Activated T-helper 1 cell treated with anti-CD3 and anti-CD28 coated beads, Interleukin-12 subunit alpha, Interleukin-12 subunit beta, Interleukin-2, Interleukin-4 antibody, amounts not matched to agents 30 ng/mL and 10 ng/mL and 1 ng/mL, durations not matched to agents 14 hours and 24 hours and 36 hours (primary cell): ENCODE measurements around the gene BMP6. TPM values are rescaled to one million over a fixed set of nuclear protein-coding genes. Genes with fewer than 3 reads are reported as not detected.
"Not testable (repeated sequence)": the region's sequence is repeated elsewhere in the genome, so short reads cannot be mapped to it uniquely, and the experiment has no call there.

ENCODE experiments used
- DNase-seq: peaks from one replicate; pipeline ENCODE4 v3.0.0; 2021; ENCODE audit warnings: low spot score
- H3K27ac Mint-ChIP-seq: one replicate; pipeline ENCODE4 v1.8.0; 2021; ENCODE audit warnings: mild to moderate bottlenecking, mixed read lengths
- H3K27me3 Mint-ChIP-seq: one replicate; pipeline ENCODE4 v1.8.0; 2022; ENCODE audit warnings: mild to moderate bottlenecking, moderate library complexity, mixed read lengths; ENCODE audit not compliant: insufficient read depth
- H3K36me3 Mint-ChIP-seq: one replicate; pipeline ENCODE4 v1.8.0; 2021; ENCODE audit warnings: low read depth, mixed read lengths
- H3K4me1 Mint-ChIP-seq: one replicate; pipeline ENCODE4 v1.8.0; 2021; ENCODE audit warnings: low read depth, mixed read lengths
- H3K4me3 Mint-ChIP-seq: one replicate; pipeline ENCODE4 v1.8.0; 2021; ENCODE audit warnings: mild to moderate bottlenecking, moderate library complexity, mixed read lengths
- H3K9me3 Mint-ChIP-seq: one replicate; pipeline ENCODE4 v1.8.0; 2021; ENCODE audit warnings: mixed read lengths
- intact Hi-C: fragments of 100-400 bp; cut with micrococcal nuclease; formaldehyde crosslinking; loops from one replicate; pipeline ENCODE4 v1.15.1; 2024
- total RNA-seq: library from RNA; stranded (reverse); gene quantifications from 2 replicates; pipeline ENCODE4 v1.2.3, GENCODE V29; 2022

The BMP6 gene
- total RNA-seq, 1 donor from 2014 or later: 0.86 TPM

GRCh38 chr6:7894262-7895124, 168.6 kb downstream of the BMP6 start:
- Mint-ChIP-seq H3K4me3 (no peak overlapping the region), H3K4me1 (no peaks in the 10 kb centered on the region), H3K27me3 (no peaks in the 10 kb centered on the region), H3K27ac (no peak overlapping the region), H3K9me3 (no peaks in the 10 kb centered on the region), H3K36me3 (peaks cover 62% of the 10 kb centered on the region)
- intact Hi-C loops: no loop called here
- no peak for DNase-seq

- Mint-ChIP-seq H3K4me1 (no peaks in the 10 kb centered on the region), H3K27me3 (no peaks in the 10 kb centered on the region), H3K27ac (no peak overlapping the region), H3K4me3 (no peak overlapping the region), H3K36me3 (peaks cover 62% of the 10 kb centered on the region), H3K9me3 (no peaks in the 10 kb centered on the region)
- DNase-seq: no peak
- intact Hi-C loops: no loop called here
Observed at GRCh38 chr6:7895125-7895423, 169.2 kb downstream of the BMP6 start.

- Mint-ChIP-seq H3K9me3 (no peaks in the 10 kb centered on the region), H3K36me3 (peaks cover 56% of the 10 kb centered on the region), H3K4me3 (no peak overlapping the region), H3K4me1 (no peaks in the 10 kb centered on the region), H3K27me3 (no peaks in the 10 kb centered on the region), H3K27ac (no peak overlapping the region)
- intact Hi-C loops: no loop called here
- no peak for DNase-seq
Observed at GRCh38 chr6:7896465-7896987, 170.6 kb downstream of the BMP6 start.

GRCh38 chr6:7897461-7898192, 171.7 kb downstream of the BMP6 start:
- Mint-ChIP-seq H3K4me1 (no peaks in the 10 kb centered on the region), H3K36me3 (peaks cover 51% of the 10 kb centered on the region), H3K9me3 (no peaks in the 10 kb centered on the region), H3K27me3 (no peaks in the 10 kb centered on the region), H3K4me3 (no peak overlapping the region), H3K27ac (no peak overlapping the region)
- no peak for DNase-seq
- intact Hi-C loops: no loop called here

GRCh38 chr6:7898193-7898586, 172.3 kb downstream of the BMP6 start:
- H3K4me1 Mint-ChIP-seq, H3K27me3 Mint-ChIP-seq, DNase-seq, intact Hi-C loops, H3K9me3 Mint-ChIP-seq, H3K27ac Mint-ChIP-seq, H3K4me3 Mint-ChIP-seq: not testable (repeated sequence)
- peaks cover 55% of the 10 kb centered on the region for H3K36me3 Mint-ChIP-seq

- DNase-seq: no peak
- no peaks in the 10 kb centered on the region for H3K9me3 Mint-ChIP-seq
- H3K27me3 Mint-ChIP-seq: no peaks in the 10 kb centered on the region
- no peak overlapping the region for H3K27ac Mint-ChIP-seq
- intact Hi-C loops: no loop called here
- H3K4me3 Mint-ChIP-seq: no peak overlapping the region
- peaks cover 50% of the 10 kb centered on the region for H3K36me3 Mint-ChIP-seq
- no peaks in the 10 kb centered on the region for H3K4me1 Mint-ChIP-seq
Observed at GRCh38 chr6:7899101-7899888, 173.4 kb downstream of the BMP6 start.

GRCh38 chr6:7899889-7900213, 174.0 kb downstream of the BMP6 start:
- Mint-ChIP-seq H3K36me3 (peaks cover 51% of the 10 kb centered on the region), H3K27me3 (no peaks in the 10 kb centered on the region), H3K4me1 (no peaks in the 10 kb centered on the region), H3K4me3 (no peak overlapping the region), H3K9me3 (no peaks in the 10 kb centered on the region), H3K27ac (no peak overlapping the region)
- no peak for DNase-seq
- intact Hi-C loops: no loop called here

- no peaks in the 10 kb centered on the region for H3K27me3 Mint-ChIP-seq
- no peaks in the 10 kb centered on the region for H3K9me3 Mint-ChIP-seq
- no peak overlapping the region for H3K27ac Mint-ChIP-seq
- H3K4me1 Mint-ChIP-seq: no peaks in the 10 kb centered on the region
- no peak overlapping the region for H3K4me3 Mint-ChIP-seq
- H3K36me3 Mint-ChIP-seq: peaks cover 49% of the 10 kb centered on the region
- intact Hi-C loops: no loop called here
- DNase-seq: no peak
Observed at GRCh38 chr6:7900621-7901020, 174.7 kb downstream of the BMP6 start.

- Mint-ChIP-seq H3K4me3 (no peak overlapping the region), H3K27ac (no peak overlapping the region), H3K36me3 (peaks cover 45% of the 10 kb centered on the region), H3K9me3 (no peaks in the 10 kb centered on the region), H3K4me1 (no peaks in the 10 kb centered on the region), H3K27me3 (no peaks in the 10 kb centered on the region)
- intact Hi-C loops: no loop called here
- DNase-seq: no peak
Observed at GRCh38 chr6:7901056-7901455, 175.2 kb downstream of the BMP6 start.

- DNase-seq: no peak
- intact Hi-C loops: no loop called here
- Mint-ChIP-seq H3K27ac (no peak overlapping the region), H3K27me3 (no peaks in the 10 kb centered on the region), H3K36me3 (peaks cover 43% of the 10 kb centered on the region), H3K9me3 (no peaks in the 10 kb centered on the region), H3K4me3 (no peak overlapping the region), H3K4me1 (peaks cover 3% of the 10 kb centered on the region)
Observed at GRCh38 chr6:7901780-7902179, 175.9 kb downstream of the BMP6 start.

- H3K4me3 Mint-ChIP-seq: no peak overlapping the region
- peaks cover 5% of the 10 kb centered on the region for H3K4me1 Mint-ChIP-seq
- no peak for DNase-seq
- H3K9me3 Mint-ChIP-seq: no peaks in the 10 kb centered on the region
- peaks cover 43% of the 10 kb centered on the region for H3K36me3 Mint-ChIP-seq
- intact Hi-C loops: no loop called here
- H3K27me3 Mint-ChIP-seq: no peaks in the 10 kb centered on the region
- no peak overlapping the region for H3K27ac Mint-ChIP-seq
Observed at GRCh38 chr6:7902221-7902620, 176.3 kb downstream of the BMP6 start.

GRCh38 chr6:7902867-7903266, 177.0 kb downstream of the BMP6 start:
- H3K36me3 Mint-ChIP-seq: peaks cover 40% of the 10 kb centered on the region
- no peak overlapping the region for H3K27ac Mint-ChIP-seq
- DNase-seq: no peak
- no peaks in the 10 kb centered on the region for H3K27me3 Mint-ChIP-seq
- no peak overlapping the region for H3K4me3 Mint-ChIP-seq
- H3K9me3 Mint-ChIP-seq: no peaks in the 10 kb centered on the region
- H3K4me1 Mint-ChIP-seq: peaks cover 9% of the 10 kb centered on the region
- intact Hi-C loops: no loop called here

- Mint-ChIP-seq H3K9me3 (no peaks in the 10 kb centered on the region), H3K4me1 (peaks cover 11% of the 10 kb centered on the region), H3K36me3 (peaks cover 33% of the 10 kb centered on the region), H3K27me3 (no peaks in the 10 kb centered on the region), H3K27ac (no peak overlapping the region), H3K4me3 (no peak overlapping the region)
- intact Hi-C loops: no loop called here
- no peak for DNase-seq
Observed at GRCh38 chr6:7903673-7904072, 177.8 kb downstream of the BMP6 start.
